SK-N-MC (cell line): ENCODE results near the gene TBC1D22B.

ENCODE experiments used
- EZH2 ChIP-seq: fragments of 200-600 bp; sonication (generic); IDR thresholded peaks from one replicate; pipeline ENCODE4 v1.6.1; 2017; ENCODE audit warnings: antibody characterized with exemption
- FOXP2 ChIP-seq: optimal IDR thresholded peaks from 2 replicates; pipeline ENCODE3; 2011; ENCODE audit warnings: mild to moderate bottlenecking, moderate library complexity; ENCODE audit not compliant: insufficient read depth; ENCODE audit errors: extremely low read length, control extremely low read depth
- POLR2AphosphoS5 ChIP-seq: IDR thresholded peaks from 2 replicates; pipeline ENCODE4 v1.6.1; 2012; ENCODE audit warnings: mild to moderate bottlenecking, low read depth, low read length, borderline replicate concordance

- no peak for TF ChIP-seq EZH2
- no peak for TF ChIP-seq POLR2AphosphoS5
- no peak for TF ChIP-seq FOXP2
Observed at GRCh38 chr6:37310966-37311365, 53.4 kb downstream of the TBC1D22B start.
